Thoracic aorta endothelial cell (primary cell): ENCODE results near the gene IZUMO4. TPM values are rescaled to one million over a fixed set of nuclear protein-coding genes. Genes with fewer than 3 reads are reported as not detected.

Experiments used
- total RNA-seq: library from RNA; depleted of rRNA; stranded (reverse); fragments of >200 nt; gene quantifications from 2 replicates; pipeline ENCODE4 v1.2.3, GENCODE V29; 2012

Gene IZUMO4, protein sequence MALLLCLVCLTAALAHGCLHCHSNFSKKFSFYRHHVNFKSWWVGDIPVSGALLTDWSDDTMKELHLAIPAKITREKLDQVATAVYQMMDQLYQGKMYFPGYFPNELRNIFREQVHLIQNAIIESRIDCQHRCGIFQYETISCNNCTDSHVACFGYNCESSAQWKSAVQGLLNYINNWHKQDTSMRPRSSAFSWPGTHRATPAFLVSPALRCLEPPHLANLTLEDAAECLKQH
- 0.27 and 0.50 TPM in 2 replicates for total RNA-seq

DNA sequence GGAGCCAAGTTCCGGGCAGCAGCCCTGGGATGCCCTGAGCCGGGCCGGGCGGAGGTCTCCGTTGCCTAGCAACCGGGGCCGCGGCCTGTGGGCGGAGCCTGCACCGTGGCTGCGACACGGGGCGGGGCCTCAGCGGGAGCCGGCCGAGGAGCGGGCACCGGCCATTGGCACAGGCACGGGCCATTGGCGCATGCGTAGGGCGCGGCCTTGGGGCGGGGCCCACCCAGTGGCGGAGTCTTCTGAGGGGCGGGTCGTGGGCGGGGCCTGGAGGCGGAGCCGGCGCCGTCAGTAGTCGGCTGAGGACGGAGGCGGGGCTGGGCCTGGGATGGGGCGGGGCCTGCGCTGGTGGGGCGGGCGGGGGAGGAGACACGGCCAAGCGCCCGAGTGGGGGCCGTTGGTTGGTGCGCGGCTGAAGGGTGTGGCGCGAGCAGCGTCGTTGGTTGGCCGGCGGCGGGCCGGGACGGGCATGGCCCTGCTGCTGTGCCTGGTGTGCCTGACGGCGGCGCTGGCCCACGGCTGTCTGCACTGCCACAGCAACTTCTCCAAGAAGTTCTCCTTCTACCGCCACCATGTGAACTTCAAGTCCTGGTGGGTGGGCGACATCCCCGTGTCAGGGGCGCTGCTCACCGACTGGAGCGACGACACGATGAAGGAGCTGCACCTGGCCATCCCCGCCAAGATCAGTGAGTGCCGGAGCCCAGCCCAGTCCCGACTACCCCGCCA lies at the start of gene IZUMO4:
IZUMO4 (plus strand) TSS at position 436 of the 723 bp plus-strand sequence; CDS start at position 467, 31 bp downstream.

DNA sequence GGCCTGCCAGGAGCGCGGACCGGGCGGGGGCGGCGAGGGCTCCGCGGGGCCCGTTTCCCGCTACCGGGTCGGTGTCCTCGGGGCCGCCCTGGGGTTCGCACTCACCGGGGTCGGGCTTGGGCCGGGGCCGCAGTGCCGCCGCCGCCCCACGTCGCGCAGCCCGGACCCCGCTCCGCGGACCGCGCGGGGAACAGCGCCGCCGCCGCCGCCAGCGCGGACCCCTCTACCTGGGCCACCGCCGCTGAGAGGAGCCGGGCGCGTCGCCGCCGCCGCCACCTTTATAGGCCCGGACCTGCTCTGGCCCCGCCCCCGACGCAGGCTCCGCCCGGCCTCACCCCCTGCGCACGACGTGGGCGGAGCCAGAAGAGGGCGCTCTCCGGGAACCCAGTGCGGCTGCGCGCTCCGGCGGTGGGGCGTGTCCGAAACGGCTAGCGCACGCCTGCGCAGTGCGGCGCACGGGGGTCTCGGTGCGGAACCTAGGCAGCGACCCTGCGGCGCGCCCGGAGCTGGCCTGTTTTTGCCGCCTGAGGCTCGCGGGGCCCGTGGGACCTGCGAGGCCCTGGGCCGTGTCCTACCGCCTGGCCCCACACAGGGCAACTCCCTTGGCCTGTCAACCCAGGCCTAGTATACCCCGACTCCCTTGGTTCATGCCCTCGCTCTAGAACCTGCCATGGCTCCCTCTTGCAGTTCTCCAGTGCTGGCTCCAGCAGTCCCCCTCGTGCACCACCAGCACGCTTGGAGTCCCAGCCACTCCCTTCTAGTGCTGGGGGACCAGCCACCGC lies 45.5 kb upstream of the IZUMO4 start, which contains the start of gene MKNK2:
MKNK2 (minus strand) TSS at position 254 of the 782 bp plus-strand sequence. CDS start 393 bp downstream, outside the sequence.

DNA sequence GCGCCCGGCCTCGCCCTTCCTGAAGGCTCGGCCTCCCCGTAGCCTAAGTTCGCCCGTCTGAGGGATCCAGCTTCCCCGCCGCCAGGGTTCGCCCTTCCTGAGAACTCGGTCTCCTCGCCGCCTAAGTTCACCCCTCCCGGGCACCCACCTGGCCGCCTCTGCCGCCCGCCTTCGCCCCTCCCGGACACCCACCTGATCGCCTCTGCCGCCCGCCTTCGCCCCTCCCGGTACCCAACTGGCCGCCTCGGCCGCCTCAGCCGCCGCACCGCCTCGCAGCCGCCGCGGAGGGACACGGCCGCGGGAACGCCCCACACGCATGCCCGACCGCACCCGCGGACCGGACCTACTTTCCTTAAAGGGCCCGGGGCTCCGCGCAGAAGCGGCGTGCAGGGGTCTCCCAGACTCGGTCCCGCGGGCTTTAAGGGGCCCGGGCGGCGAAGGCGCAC lies 658 bp upstream of the IZUMO4 start, which contains the start of gene MOB3A:
MOB3A (minus strand) TSS at position 293 of the 446 bp plus-strand sequence. CDS start 17,766 bp downstream, outside the sequence.

Other genes with a start within 250 kb of the IZUMO4 start
- 24.3 and 31.5 TPM in 2 replicates for gene REXO1, start 248.4 kb upstream of the IZUMO4 start, total RNA-seq
- 11.0 and 14.4 TPM in 2 replicates for gene KLF16, start 233.3 kb upstream of the IZUMO4 start, total RNA-seq
- 56.3 and 82.8 TPM in 2 replicates for gene ABHD17A, start 211.4 kb upstream of the IZUMO4 start, total RNA-seq
- 3.9 and 5.6 TPM in 2 replicates for gene ADAT3, start 191.5 kb upstream of the IZUMO4 start, total RNA-seq
- gene SCAMP4, start 191.5 kb upstream of the IZUMO4 start, total RNA-seq, result 46.0 and 53.7 TPM in 2 replicates
- 52.7 and 71.3 TPM in 2 replicates for gene CSNK1G2, start 155.7 kb upstream of the IZUMO4 start, total RNA-seq
- 39.5 and 59.9 TPM in 2 replicates for gene BTBD2, start 81.2 kb upstream of the IZUMO4 start, total RNA-seq
- gene MKNK2, start 45.7 kb upstream of the IZUMO4 start, total RNA-seq, result 74.6 and 104 TPM in 2 replicates
- gene MOB3A, start 589 bp upstream of the IZUMO4 start, total RNA-seq, result 30.2 and 42.6 TPM in 2 replicates
- gene AP3D1, start 54.7 kb downstream of the IZUMO4 start, total RNA-seq, result 132 and 156 TPM in 2 replicates
- 10.4 and 14.6 TPM in 2 replicates for gene DOT1L, start 67.0 kb downstream of the IZUMO4 start, total RNA-seq
- 32.8 and 43.1 TPM in 2 replicates for gene PLEKHJ1, start 139.4 kb downstream of the IZUMO4 start, total RNA-seq
- gene SF3A2, start 139.9 kb downstream of the IZUMO4 start, total RNA-seq, result 44.0 and 55.9 TPM in 2 replicates
- 0.93 and 1.1 TPM in 2 replicates for gene AMH, start 152.4 kb downstream of the IZUMO4 start, total RNA-seq
- not detected in 2 replicates for gene JSRP1, start 159.5 kb downstream of the IZUMO4 start, total RNA-seq
- gene PEAK3, start 185.3 kb downstream of the IZUMO4 start, total RNA-seq, result not detected in 2 replicates
- gene LINGO3, start 211.2 kb downstream of the IZUMO4 start, total RNA-seq, result under 0.01 TPM in 1 of 2 replicates, not detected in the other
- gene LSM7, start 231.7 kb downstream of the IZUMO4 start, total RNA-seq, result 145 and 168 TPM in 2 replicates
- gene SPPL2B, start 231.8 kb downstream of the IZUMO4 start, total RNA-seq, result 26.1 and 30.3 TPM in 2 replicates